Smooth muscle cell (in vitro differentiated cells): ENCODE measurements around the gene COG4. TPM values are rescaled to one million over a fixed set of nuclear protein-coding genes. Genes with fewer than 3 reads are reported as not detected.

ENCODE experiments used
- DNase-seq: peaks from one replicate; lab custom pipeline; 2025; ENCODE audit not compliant: unreplicated experiment; lab: John Stamatoyannopoulos, UW
- H2AFZ ChIP-seq: fragments of 200-600 bp; sonication (generic); 2 replicates; pipeline ENCODE4 v1.6.0; 2016; ENCODE audit warnings: antibody characterized with exemption, low read depth, mild to moderate bottlenecking
- H3F3A ChIP-seq: fragments of 200-600 bp; sonication (generic); 2 replicates; pipeline ENCODE4 v1.6.0; 2017; ENCODE audit warnings: antibody characterized with exemption, low read depth
- H3K27ac ChIP-seq: fragments of 200-600 bp; sonication (generic); 2 replicates; pipeline ENCODE4 v1.5.1; 2016; ENCODE audit warnings: low read depth, mild to moderate bottlenecking
- H3K27me3 ChIP-seq: fragments of 200-600 bp; sonication (generic); 2 replicates; pipeline ENCODE4 v1.6.1; 2016; ENCODE audit warnings: low read depth, mild to moderate bottlenecking
- H3K36me3 ChIP-seq: fragments of 200-600 bp; sonication (generic); 2 replicates; pipeline ENCODE4 v1.5.1; 2016; ENCODE audit warnings: low read depth
- H3K4me1 ChIP-seq: fragments of 200-600 bp; sonication (generic); 2 replicates; pipeline ENCODE4 v1.5.1; 2016; ENCODE audit warnings: low read depth
- H3K4me2 ChIP-seq: fragments of 200-600 bp; sonication (generic); 2 replicates; pipeline ENCODE4 v1.6.0; 2016; ENCODE audit warnings: mild to moderate bottlenecking
- H3K4me3 ChIP-seq: fragments of 200-600 bp; sonication (generic); 2 replicates; pipeline ENCODE4 v1.5.1; 2016; ENCODE audit warnings: mild to moderate bottlenecking
- H3K79me2 ChIP-seq: fragments of 200-600 bp; sonication (generic); 2 replicates; pipeline ENCODE4 v1.6.0; 2016; ENCODE audit warnings: low read depth, mild to moderate bottlenecking
- H3K9ac ChIP-seq: fragments of 200-600 bp; sonication (generic); 2 replicates; pipeline ENCODE4 v1.6.0; 2016; ENCODE audit warnings: low read depth
- H3K9me3 ChIP-seq: fragments of 200-600 bp; sonication (generic); replicated peaks from 2 replicates; pipeline ENCODE4 v1.5.1; 2016; ENCODE audit warnings: low read depth
- H4K20me1 ChIP-seq: fragments of 200-600 bp; sonication (generic); 2 replicates; pipeline ENCODE4 v1.6.0; 2016; ENCODE audit warnings: low read depth
- CTCF ChIP-seq: fragments of 200-600 bp; sonication (generic); IDR thresholded peaks from 2 replicates; pipeline ENCODE4 v1.5.1; 2017; ENCODE audit warnings: borderline replicate concordance, mild to moderate bottlenecking, antibody characterized with exemption; ENCODE audit not compliant: insufficient read depth, poor library complexity, severe bottlenecking
- WGBS: methylation state at CpG from one replicate; pipeline ENCODE4 v1.1.7; 2016; ENCODE audit warnings: low lambda C conversion rate; 5-methylcytosine and 5-hydroxymethylcytosine counted together
- polyA plus RNA-seq: library from polyadenylated mRNA; unstranded; fragments of >200 nt; fragmentation: Nextera tagmentation; extraction: Ambion mirVana; gene quantifications from 2 replicates; pipeline ENCODE4 v1.2.1, GENCODE V29; 2016
- total RNA-seq: library from RNA; depleted of rRNA; stranded (reverse); fragments of >200 nt; gene quantifications from 2 replicates; pipeline ENCODE4 v1.2.3, GENCODE V29; 2014

The COG4 gene
- total and polyA plus RNA-seq, 2 experiments from 2014 or later, result 49.4 to 61.9 TPM

- Histone ChIP-seq H3K4me3 (no peak overlapping the region), H3F3A (peaks cover 26% of the 10 kb centered on the region), H3K9ac (no peak overlapping the region), H3K4me1 (peaks cover 7% of the 10 kb centered on the region), H3K79me2 (peaks cover 52% of the 10 kb centered on the region), H3K27ac (no peak overlapping the region), H3K9me3 (no peaks in the 10 kb centered on the region), H3K27me3 (no peaks in the 10 kb centered on the region), H4K20me1 (peaks cover 81% of the 10 kb centered on the region), H3K36me3 (peaks cover 41% of the 10 kb centered on the region), H3K4me2 (no peak overlapping the region), H2AFZ (no peak overlapping the region)
- DNase-seq, result no peak
- 92% methylated on average over 3 of the region's 3 CpGs for WGBS
- TF ChIP-seq CTCF, result no peak
Observed at GRCh38 chr16:70556063-70556462, 32.7 kb upstream of the COG4 start.

- Histone ChIP-seq H3K9ac (peak overlapping the region; percentile 86), H3K79me2 (peaks cover 61% of the 10 kb centered on the region), H3K4me3 (no peak overlapping the region), H3F3A (peaks cover 36% of the 10 kb centered on the region), H3K9me3 (no peaks in the 10 kb centered on the region), H3K4me2 (peak overlapping the region; percentile 75), H3K27me3 (no peaks in the 10 kb centered on the region), H3K36me3 (peaks cover 35% of the 10 kb centered on the region), H4K20me1 (peaks cover 97% of the 10 kb centered on the region), H2AFZ (no peak overlapping the region), H3K27ac (peak overlapping the region; percentile 97), H3K4me1 (peaks cover 7% of the 10 kb centered on the region)
- no peak for DNase-seq
- no peak for TF ChIP-seq CTCF
Observed at GRCh38 chr16:70553645-70554044, 30.3 kb upstream of the COG4 start.

- whole genome bisulfite sequencing, result 93% methylated on average over 8 of the region's 8 CpGs
- peak overlapping the region; percentile 97 for H3K27ac ChIP-seq
- DNase-seq, result no peak
- H3K36me3 ChIP-seq, result peaks cover 28% of the 10 kb centered on the region
- H3K79me2 ChIP-seq, result peaks cover 55% of the 10 kb centered on the region
- no peaks in the 10 kb centered on the region for H3K9me3 ChIP-seq
- H3K9ac ChIP-seq, result no peak overlapping the region
- H3K4me2 ChIP-seq, result peak overlapping the region; percentile 75
- H3F3A ChIP-seq, result peaks cover 36% of the 10 kb centered on the region
- H2AFZ ChIP-seq, result no peak overlapping the region
- no peak for TF ChIP-seq CTCF
- no peaks in the 10 kb centered on the region for H3K27me3 ChIP-seq
- H3K4me1 ChIP-seq, result peaks cover 7% of the 10 kb centered on the region
- no peak overlapping the region for H3K4me3 ChIP-seq
- H4K20me1 ChIP-seq, result peaks cover 97% of the 10 kb centered on the region
Observed at GRCh38 chr16:70552675-70553074, 29.3 kb upstream of the COG4 start.

GRCh38 chr16:70551788-70552187 is 28.4 kb upstream of the COG4 start:
- Histone ChIP-seq H3K4me3 (no peak overlapping the region), H3K9me3 (no peaks in the 10 kb centered on the region), H3K4me2 (peak overlapping the region; percentile 75), H4K20me1 (peaks cover 97% of the 10 kb centered on the region), H3K9ac (no peak overlapping the region), H2AFZ (no peak overlapping the region), H3K4me1 (peaks cover 7% of the 10 kb centered on the region), H3F3A (peaks cover 33% of the 10 kb centered on the region), H3K27ac (peak overlapping the region; percentile 97), H3K79me2 (peaks cover 50% of the 10 kb centered on the region), H3K36me3 (peaks cover 21% of the 10 kb centered on the region), H3K27me3 (no peaks in the 10 kb centered on the region)
- no peak for TF ChIP-seq CTCF
- DNase-seq, result no peak
- WGBS, result 90% methylated on average over 3 of the region's 3 CpGs
